Stimulated activated CD8-positive, alpha-beta memory T cell treated with anti-CD3 and anti-CD28 coated beads, Interleukin-4, amount 100 ng/mL, for 48 hours (primary cell): ENCODE results near the gene SPTBN1.
A peak's percentile ranks its signal among the peaks of the same experiment; 100 is the strongest.
"Not testable (repeated sequence)": the region's sequence is repeated elsewhere in the genome, so short reads cannot be mapped to it uniquely, and the experiment has no call there.

Experiments
- DNase-seq: peaks from one replicate; pipeline ENCODE4 v3.0.0-alpha.2; 2020

The SPTBN1 gene

GRCh38 chr2:54471221-54471711, 15.1 kb downstream of the SPTBN1 start:
- no peak for DNase-seq

DNA sequence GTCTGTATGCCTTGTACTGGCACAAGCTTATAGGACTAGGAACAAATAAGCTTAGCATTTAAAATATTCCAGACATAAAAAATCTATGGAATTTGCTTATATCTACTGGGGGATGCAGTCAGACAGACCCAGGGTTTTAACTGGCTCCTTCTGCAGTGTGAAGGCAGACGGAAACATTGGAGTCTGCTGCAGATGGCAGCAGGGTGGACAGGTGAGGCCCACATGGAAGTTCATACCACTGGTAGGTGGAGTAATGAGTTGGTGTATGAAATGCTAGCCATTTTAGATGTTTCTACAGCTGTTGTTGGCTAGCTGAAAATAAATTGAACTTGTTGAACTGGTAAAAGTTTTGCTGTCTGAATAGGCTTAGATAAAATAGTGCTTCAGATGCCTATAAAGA, 17.7 kb downstream of the SPTBN1 start:
- DNase-seq: no peak

GRCh38 chr2:54475285-54475684, 19.2 kb downstream of the SPTBN1 start:
- no peak for DNase-seq

- no peak for DNase-seq
These were observed 19.8 kb downstream of the SPTBN1 start for GRCh38 chr2:54475919-54476318.

- no peak for DNase-seq
These were observed 20.7 kb downstream of the SPTBN1 start for GRCh38 chr2:54476852-54477251.

DNA sequence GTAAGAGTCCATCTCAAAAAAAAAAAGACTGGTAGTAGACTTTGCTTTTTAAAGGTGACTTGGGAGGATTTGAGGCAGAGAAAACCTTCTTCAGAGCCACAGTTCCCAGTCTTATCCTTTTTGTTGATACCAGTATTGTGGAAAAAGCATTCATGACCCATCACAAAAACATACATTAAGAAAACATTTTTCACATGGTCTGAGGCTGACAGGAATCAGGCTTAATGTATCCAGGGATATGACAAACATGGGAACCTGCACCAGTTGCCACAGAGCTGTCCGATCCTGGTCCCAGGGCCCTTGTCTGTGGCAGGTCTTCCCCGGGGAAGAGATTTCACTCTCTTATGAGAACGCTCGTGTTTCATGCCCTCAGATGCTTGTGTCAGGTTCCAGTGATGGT, 21.8 kb downstream of the SPTBN1 start:
- no peak for DNase-seq

GRCh38 chr2:54478899-54479298, 22.8 kb downstream of the SPTBN1 start:
- DNase-seq: no peak

GRCh38 chr2:54479424-54479823, 23.3 kb downstream of the SPTBN1 start:
- DNase-seq: no peak

DNA sequence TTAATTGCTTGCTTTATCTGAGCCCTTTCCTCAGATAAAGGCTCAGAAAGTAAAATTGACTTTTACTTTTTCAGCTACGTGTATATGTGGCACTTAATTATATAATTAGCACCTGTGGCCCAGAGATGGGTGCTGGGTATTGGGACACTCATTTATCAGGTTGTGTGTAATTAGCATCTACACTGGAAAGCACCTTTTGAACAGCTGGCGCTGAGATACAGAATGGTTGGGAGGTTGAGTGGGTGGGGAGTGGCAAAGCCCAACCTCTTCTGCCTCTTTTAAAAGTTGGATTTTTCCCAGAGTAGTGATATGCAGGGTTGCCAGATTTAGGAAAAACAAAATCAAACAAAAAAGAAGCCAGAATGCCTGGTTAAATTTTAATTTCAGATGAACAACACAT, 23.9 kb downstream of the SPTBN1 start:
- DNase-seq: no peak

DNA sequence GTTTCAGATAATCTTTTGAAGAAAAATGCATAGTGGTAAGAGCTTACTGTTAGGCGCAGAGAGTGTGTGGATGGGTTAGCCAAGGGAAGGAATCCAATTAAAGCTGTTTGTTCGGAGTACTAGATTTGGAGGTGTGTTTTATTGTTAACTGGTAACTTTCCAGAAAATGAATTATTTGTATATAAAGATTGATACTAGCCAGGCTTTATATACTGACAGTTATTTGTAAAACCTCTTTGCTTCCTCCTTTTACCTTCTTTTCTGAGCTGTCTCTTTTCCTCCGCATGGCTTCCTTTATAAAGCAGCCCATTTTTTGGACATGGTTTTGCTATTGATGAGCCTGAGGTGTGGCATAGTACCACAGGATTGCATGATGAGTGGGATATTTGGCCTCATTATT, 25.6 kb downstream of the SPTBN1 start:
- DNase-seq: no peak

DNA sequence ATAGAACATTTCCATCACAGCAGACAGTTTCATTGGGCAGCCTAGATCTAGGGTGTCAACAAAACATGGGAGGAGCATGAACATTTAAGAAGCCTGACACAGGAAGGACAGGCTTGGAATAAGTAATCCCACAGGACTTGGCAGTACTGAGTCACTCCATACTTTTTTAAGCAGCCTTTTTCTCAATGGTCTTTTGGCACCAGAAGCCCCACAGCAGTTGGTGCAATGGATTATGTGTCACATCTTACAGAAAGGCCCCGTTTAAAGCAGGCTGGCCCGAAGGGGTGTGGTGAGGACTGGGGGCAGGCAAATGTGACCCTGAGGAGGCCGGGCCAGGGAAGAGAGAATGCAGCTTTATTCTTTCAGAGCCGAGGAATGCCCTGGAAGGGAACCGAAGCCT, 26.6 kb downstream of the SPTBN1 start:
- no peak for DNase-seq

GRCh38 chr2:54483426-54483825, 27.3 kb downstream of the SPTBN1 start:
- no peak for DNase-seq

DNA sequence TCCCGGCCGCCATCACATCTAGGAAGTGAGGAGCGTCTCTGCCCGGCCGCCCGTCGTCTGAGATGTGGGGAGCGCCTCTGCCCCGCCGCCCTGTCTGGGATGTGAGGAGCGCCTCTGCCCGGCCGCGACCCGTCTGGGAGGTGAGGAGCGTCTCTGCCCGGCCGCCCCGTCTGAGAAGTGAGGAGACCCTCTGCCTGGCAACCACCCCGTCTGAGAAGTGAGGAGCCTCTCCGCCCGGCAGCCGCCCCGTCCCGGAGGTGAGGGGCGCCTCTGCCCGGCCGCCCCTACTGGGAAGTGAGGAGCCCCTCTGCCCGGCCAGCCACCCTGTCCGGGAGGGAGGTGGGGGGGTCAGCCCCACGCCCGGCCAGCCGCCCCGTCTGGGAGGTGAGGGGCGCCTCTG, 29.6 kb downstream of the SPTBN1 start:
- not testable (repeated sequence) for DNase-seq

GRCh38 chr2:54486766-54487165, 30.6 kb downstream of the SPTBN1 start:
- no peak for DNase-seq

GRCh38 chr2:54490863-54491262, 34.7 kb downstream of the SPTBN1 start:
- no peak for DNase-seq

DNA sequence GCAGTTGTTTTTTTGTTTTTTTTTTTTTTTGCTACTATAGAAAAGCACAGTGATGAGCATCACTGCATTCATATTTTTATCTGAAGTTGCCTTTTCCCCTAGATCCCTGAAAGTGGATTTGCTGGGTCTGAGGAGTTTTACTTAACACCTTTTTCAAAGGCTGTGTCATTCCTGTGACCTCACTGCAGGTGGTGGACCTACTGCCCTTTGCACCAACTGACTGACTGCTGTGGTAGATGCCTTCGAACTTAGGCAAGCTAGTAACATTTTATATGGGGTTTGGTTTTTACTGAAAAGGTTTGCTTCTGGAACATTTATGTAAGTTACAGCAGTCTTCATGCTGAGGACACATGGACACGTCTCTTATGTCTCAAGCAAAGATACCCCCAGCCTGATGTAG, 36.2 kb downstream of the SPTBN1 start:
- no peak for DNase-seq

- DNase-seq: no peak
These were observed 38.0 kb downstream of the SPTBN1 start for GRCh38 chr2:54494087-54494486.

DNA sequence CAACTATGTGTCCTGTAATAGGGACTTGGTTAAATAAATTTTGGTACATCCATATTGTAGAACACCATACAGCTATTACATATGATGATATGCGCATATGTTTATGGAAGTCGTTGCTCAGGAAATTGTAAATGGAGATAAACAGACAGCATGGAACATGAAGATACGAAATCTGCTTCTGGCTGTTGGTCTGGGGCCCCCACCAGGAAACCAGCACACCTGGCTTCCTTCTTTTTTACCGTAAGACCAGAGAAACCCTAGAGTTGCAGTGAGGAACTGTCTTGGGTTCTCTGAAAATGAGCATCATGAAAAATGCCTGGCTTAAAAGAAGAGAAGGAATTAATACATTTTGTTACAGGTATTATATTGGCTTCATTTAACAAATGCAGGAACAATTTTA, 40.8 kb downstream of the SPTBN1 start:
- no peak for DNase-seq

GRCh38 chr2:54497763-54498680, 41.9 kb downstream of the SPTBN1 start:
- DNase-seq: no peak

GRCh38 chr2:54499661-54500060, 43.5 kb downstream of the SPTBN1 start:
- DNase-seq: no peak

- DNase-seq: no peak
These were observed 44.5 kb downstream of the SPTBN1 start for GRCh38 chr2:54500404-54501205.

DNA sequence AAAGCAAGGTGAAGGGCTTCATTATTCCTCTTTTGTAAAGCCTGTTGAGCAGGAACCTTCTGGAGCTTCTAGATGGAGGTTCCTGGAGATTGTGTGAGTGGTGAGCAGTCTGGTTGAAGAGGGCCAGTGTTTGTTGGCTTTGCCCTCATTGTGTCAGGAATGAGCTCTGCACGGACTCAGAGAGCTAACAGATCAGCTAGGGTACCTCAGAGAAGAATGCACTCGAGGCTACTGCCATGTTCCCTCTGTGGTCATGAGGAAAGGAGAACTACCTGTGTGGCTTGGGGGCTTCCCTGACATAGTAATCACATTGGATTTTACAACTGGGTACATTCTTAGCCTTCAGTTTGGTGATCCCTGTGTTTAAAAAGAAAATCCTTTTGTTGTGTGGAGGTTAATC, 46.6 kb downstream of the SPTBN1 start:
- DNase-seq: no peak

DNA sequence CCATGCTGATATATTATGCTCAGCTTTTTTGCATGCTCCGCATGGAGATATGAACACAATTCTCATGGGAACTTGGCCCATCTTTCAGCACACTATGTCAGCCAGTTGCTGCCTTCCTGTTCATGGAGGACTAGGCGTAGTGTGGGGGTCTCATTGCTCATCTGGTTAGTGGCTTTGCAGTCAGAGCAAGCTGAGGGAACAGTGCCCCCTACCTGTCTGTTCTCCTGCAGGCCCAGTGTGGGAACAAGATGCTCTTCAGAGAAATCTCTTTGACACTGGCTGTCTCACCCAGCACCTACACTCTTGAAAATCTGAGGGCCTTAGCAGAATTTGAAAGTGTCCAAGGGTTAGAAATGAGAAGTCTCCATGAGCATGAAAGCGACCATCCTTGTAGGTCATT, 47.1 kb downstream of the SPTBN1 start:
- DNase-seq: peak; percentile 64

DNA sequence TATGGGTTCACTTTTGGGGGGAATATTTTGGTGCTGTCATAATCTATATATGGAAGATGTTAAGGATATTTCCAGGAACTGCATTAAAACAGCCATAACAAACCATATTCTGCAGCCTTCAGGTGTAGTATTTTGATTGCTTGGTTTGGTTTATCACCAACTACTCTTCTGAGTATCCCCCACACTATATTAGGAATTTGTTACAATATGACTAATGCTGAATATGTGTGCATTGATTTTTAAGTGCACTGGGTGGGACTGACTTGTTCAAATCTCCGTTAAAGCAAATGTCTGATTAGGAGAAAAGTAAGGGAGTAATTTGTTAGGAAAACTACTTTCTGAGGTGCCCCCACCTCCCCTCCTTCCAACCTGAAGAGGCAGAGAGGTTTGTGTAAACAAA, 47.7 kb downstream of the SPTBN1 start:
- DNase-seq: no peak
